Keratinocyte (primary cell): ENCODE data around the gene CALML3. TPM values are rescaled to one million over a fixed set of nuclear protein-coding genes. Genes with fewer than 3 reads are reported as not detected.

ENCODE experiments used
- DNase-seq: peaks from one replicate; pipeline ENCODE4 v3.0.0-alpha.2; 2011; ENCODE audit warnings: low read depth, missing footprints, low spot score
- FAIRE-seq: peaks from 2 replicates; lab custom pipeline; 2011; peaks lifted over from hg19 to GRCh38; lab: Jason Lieb, UNC
- H2AFZ ChIP-seq: 2 replicates; pipeline ENCODE4 v1.6.0; 2012; ENCODE audit warnings: low read length, control low read depth, inconsistent platforms; ENCODE audit not compliant: control insufficient read depth
- H3K27ac ChIP-seq: 2 replicates; pipeline ENCODE4 v1.5.1; 2011; ENCODE audit warnings: low read length; ENCODE audit not compliant: control insufficient read depth, insufficient read depth
- H3K27me3 ChIP-seq: 3 replicates; pipeline ENCODE4 v1.6.0; 2011; ENCODE audit warnings: low read length; ENCODE audit not compliant: control insufficient read depth, insufficient read depth; ENCODE audit errors: extremely low read depth
- H3K36me3 ChIP-seq, 2 experiments: 2 replicates in 1 of 2; 3 replicates in 1 of 2; pipeline ENCODE4 v1.5.1; 2011; ENCODE audit warnings: low read length in 2 of 2, mild to moderate bottlenecking in 1 of 2; ENCODE audit not compliant: control insufficient read depth in 2 of 2, insufficient read depth in 2 of 2; ENCODE audit errors: extremely low read depth in 1 of 2
- H3K4me1 ChIP-seq: 3 replicates; pipeline ENCODE4 v1.5.1; 2011; ENCODE audit warnings: low read length; ENCODE audit not compliant: control insufficient read depth, insufficient read depth; ENCODE audit errors: extremely low read depth
- H3K4me2 ChIP-seq: 3 replicates; pipeline ENCODE4 v1.6.0; 2011; ENCODE audit warnings: low read depth, low read length; ENCODE audit not compliant: control insufficient read depth, insufficient read depth; ENCODE audit errors: extremely low read depth
- H3K4me3 ChIP-seq, 3 experiments: fragments of 200-600 bp in 1 of 3; sonication (generic) in 1 of 3; 2 replicates in 2 of 3; 3 replicates in 1 of 3; pipeline ENCODE4 v1.5.1; 2011 to 2016; ENCODE audit warnings: low read length in 3 of 3, mild to moderate bottlenecking in 3 of 3, control low read depth in 2 of 3, inconsistent platforms in 1 of 3, low read depth in 1 of 3, mixed read lengths in 1 of 3, mixed run types in 1 of 3, moderate library complexity in 1 of 3; ENCODE audit not compliant: control insufficient read depth in 2 of 3, insufficient read depth in 2 of 3; ENCODE audit errors: extremely low read depth in 1 of 3
- H3K79me2 ChIP-seq: 2 replicates; pipeline ENCODE4 v1.6.0; 2012; ENCODE audit warnings: low read length; ENCODE audit not compliant: control insufficient read depth, insufficient read depth
- H3K9ac ChIP-seq: 3 replicates; pipeline ENCODE4 v1.6.0; 2011; ENCODE audit warnings: low read length; ENCODE audit not compliant: control insufficient read depth, insufficient read depth; ENCODE audit errors: extremely low read depth
- H3K9me1 ChIP-seq: 3 replicates; pipeline ENCODE4 v1.6.0; 2011; ENCODE audit warnings: low read length; ENCODE audit not compliant: control insufficient read depth, insufficient read depth; ENCODE audit errors: extremely low read depth
- H3K9me3 ChIP-seq: 2 replicates; pipeline ENCODE4 v1.5.1; 2012; ENCODE audit warnings: low read depth, low read length; ENCODE audit not compliant: control insufficient read depth
- H4K20me1 ChIP-seq: 3 replicates; pipeline ENCODE4 v1.6.0; 2011; ENCODE audit warnings: low read length; ENCODE audit not compliant: control insufficient read depth, insufficient read depth; ENCODE audit errors: extremely low read depth
- EZH2 ChIP-seq: IDR thresholded peaks from one replicate; pipeline ENCODE4 v1.6.1; 2012; ENCODE audit warnings: inconsistent platforms, mild to moderate bottlenecking, low read length, moderate library complexity
- dilution Hi-C: fragments of 300-500 bp; cut with MboI; formaldehyde crosslinking; loops from one replicate; pipeline ENCODE4 v1.7.0; 2020; ENCODE audit warnings: low sequenced_read_pairs; ENCODE audit not compliant: extremely low pct_ligation_motif_present
- polyA plus RNA-seq, 5 experiments: library from polyadenylated mRNA; depleted of rRNA in 3 of 5; stranded (reverse) in 3 of 5; stranded (forward) in 1 of 5; unstranded in 1 of 5; fragments of >200 nt; gene quantifications; 1 replicate in 1 of 5; 2 replicates in 3 of 5; 3 replicates in 1 of 5; pipeline versions ENCODE4 v1.2.1 to v1.2.3, GENCODE V29; 2011 to 2012; ENCODE audit warnings: missing spikeins in 2 of 5, low read depth in 1 of 5, low replicate concordance in 1 of 5
- TF ChIP-seq, protein P1 (sequence below), 3 experiments: IDR thresholded peaks in 1 of 3; conservative IDR thresholded peaks in 1 of 3; optimal IDR thresholded peaks in 1 of 3; 2 replicates in 2 of 3; 3 replicates in 1 of 3; pipeline versions ENCODE3 to v1.5.1; 2011; ENCODE audit warnings: low read length in 3 of 3, mild to moderate bottlenecking in 3 of 3, moderate library complexity in 2 of 3, control low read depth in 1 of 3, inconsistent platforms in 1 of 3; ENCODE audit not compliant: insufficient read depth in 2 of 3; ENCODE audit errors: extremely low read depth in 1 of 3

CALML3 gene
- polyA plus RNA-seq, 1 donor (not counting 4 experiments of a cell fraction or from before 2014, with no cell fraction given), result 7.6 TPM

DNA sequence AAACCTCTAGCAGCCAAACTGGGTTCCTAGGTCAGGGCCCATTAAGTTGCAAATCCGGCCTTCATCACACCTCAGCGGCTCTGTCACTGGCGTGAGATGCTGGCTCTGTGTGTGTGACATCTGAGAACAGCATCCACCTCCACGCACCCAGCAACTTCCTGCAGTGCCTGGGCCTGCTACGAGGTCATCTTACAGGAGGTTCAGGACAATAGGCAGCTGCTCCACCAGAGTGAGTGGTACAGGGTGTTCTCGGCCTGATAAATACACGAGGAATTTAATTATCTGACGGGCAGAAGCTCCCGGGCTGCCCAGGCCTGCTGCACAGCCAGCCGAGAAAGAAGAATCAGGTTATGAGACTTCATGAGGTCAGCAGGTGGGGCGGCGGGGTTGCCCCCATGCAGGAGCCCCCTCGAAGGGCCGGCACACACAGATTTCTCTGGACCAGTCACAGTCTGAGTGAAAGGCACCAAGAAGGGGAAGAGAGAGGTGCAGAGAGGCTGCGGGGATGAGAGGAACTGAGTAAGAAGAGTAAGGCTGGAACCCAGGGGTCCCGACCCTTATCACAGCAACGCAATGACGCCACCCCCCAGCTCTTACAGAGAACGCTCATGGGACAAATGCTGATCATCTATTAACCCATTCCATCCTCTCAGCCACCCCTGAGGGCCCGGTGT lies 49.3 kb downstream of the CALML3 start:
- Histone ChIP-seq H3K4me1 (peaks cover 18% of the 10 kb centered on the region), H3K4me3 (no peak overlapping the region), H4K20me1 (no peaks in the 10 kb centered on the region), H3K36me3 (no peaks in the 10 kb centered on the region), H3K9me3 (no peaks in the 10 kb centered on the region), H3K4me2 (no peak overlapping the region), H3K27ac (no peak overlapping the region), H2AFZ (no peak overlapping the region), H3K27me3 (no peaks in the 10 kb centered on the region), H3K9ac (no peak overlapping the region), H3K9me1 (no peaks in the 10 kb centered on the region), H3K79me2 (no peaks in the 10 kb centered on the region)
- dilution Hi-C loops, result no loop called here
- TF ChIP-seq, protein P1, sequence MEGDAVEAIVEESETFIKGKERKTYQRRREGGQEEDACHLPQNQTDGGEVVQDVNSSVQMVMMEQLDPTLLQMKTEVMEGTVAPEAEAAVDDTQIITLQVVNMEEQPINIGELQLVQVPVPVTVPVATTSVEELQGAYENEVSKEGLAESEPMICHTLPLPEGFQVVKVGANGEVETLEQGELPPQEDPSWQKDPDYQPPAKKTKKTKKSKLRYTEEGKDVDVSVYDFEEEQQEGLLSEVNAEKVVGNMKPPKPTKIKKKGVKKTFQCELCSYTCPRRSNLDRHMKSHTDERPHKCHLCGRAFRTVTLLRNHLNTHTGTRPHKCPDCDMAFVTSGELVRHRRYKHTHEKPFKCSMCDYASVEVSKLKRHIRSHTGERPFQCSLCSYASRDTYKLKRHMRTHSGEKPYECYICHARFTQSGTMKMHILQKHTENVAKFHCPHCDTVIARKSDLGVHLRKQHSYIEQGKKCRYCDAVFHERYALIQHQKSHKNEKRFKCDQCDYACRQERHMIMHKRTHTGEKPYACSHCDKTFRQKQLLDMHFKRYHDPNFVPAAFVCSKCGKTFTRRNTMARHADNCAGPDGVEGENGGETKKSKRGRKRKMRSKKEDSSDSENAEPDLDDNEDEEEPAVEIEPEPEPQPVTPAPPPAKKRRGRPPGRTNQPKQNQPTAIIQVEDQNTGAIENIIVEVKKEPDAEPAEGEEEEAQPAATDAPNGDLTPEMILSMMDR (optimal IDR thresholded peaks at IDR 0.05 in 1 of 3, IDR thresholded peaks at IDR 0.05 in 1 of 3, conservative IDR thresholded peaks at IDR 0.05 in 1 of 3; ENCODE audit: extremely low read depth in 1 of 3, insufficient read depth in 2 of 3, low read length in 3 of 3), result no peak
- TF ChIP-seq EZH2, result no peak
- DNase-seq (no peak), FAIRE-seq (no peak)

GRCh38 chr10:5574642-5575131 lies 49.9 kb downstream of the CALML3 start:
- FAIRE-seq (no peak), DNase-seq (no peak)
- Histone ChIP-seq H3K4me2 (no peak overlapping the region), H3K9me1 (no peaks in the 10 kb centered on the region), H3K79me2 (no peaks in the 10 kb centered on the region), H3K27ac (no peak overlapping the region), H3K9ac (no peak overlapping the region), H3K9me3 (no peaks in the 10 kb centered on the region), H4K20me1 (no peaks in the 10 kb centered on the region), H3K4me1 (peaks cover 18% of the 10 kb centered on the region), H3K36me3 (no peaks in the 10 kb centered on the region), H3K4me3 (no peak overlapping the region), H3K27me3 (no peaks in the 10 kb centered on the region), H2AFZ (no peak overlapping the region)
- dilution Hi-C loops, result no loop called here
- TF ChIP-seq, protein P1 (optimal IDR thresholded peaks at IDR 0.05 in 1 of 3, IDR thresholded peaks at IDR 0.05 in 1 of 3, conservative IDR thresholded peaks at IDR 0.05 in 1 of 3; ENCODE audit: extremely low read depth in 1 of 3, insufficient read depth in 2 of 3, low read length in 3 of 3), result no peak
- TF ChIP-seq EZH2, result no peak
